Mesendoderm (in vitro differentiated cells): ENCODE data around the gene CACNA2D2.

Experiments used
- DNase-seq: peaks from one replicate; pipeline ENCODE4 v3.0.0; 2013
- H2AK5ac ChIP-seq: 2 replicates; pipeline ENCODE4 v1.6.1; 2013; ENCODE audit warnings: low read length, inconsistent platforms
- H2BK120ac ChIP-seq: 2 replicates; pipeline ENCODE4 v1.6.1; 2013; ENCODE audit warnings: low read depth, mild to moderate bottlenecking, low read length, moderate library complexity, mixed read lengths
- H2BK15ac ChIP-seq: replicated peaks from 2 replicates; pipeline ENCODE4 v1.6.1; 2013; ENCODE audit warnings: low read depth, mild to moderate bottlenecking, moderate library complexity
- H2BK5ac ChIP-seq: 2 replicates; pipeline ENCODE4 v1.6.1; 2013; ENCODE audit warnings: low read length, inconsistent platforms
- H3K18ac ChIP-seq: 2 replicates; pipeline ENCODE4 v1.6.1; 2013; ENCODE audit warnings: mild to moderate bottlenecking, low read length, mixed read lengths
- H3K23ac ChIP-seq: one replicate; pipeline ENCODE4 v1.6.1; 2013; ENCODE audit warnings: low read length
- H3K27ac ChIP-seq: 2 replicates; pipeline ENCODE4 v1.5.1; 2013; ENCODE audit warnings: low read depth, mild to moderate bottlenecking, inconsistent platforms, low read length, moderate library complexity
- H3K27me3 ChIP-seq: 2 replicates; pipeline ENCODE4 v1.6.1; 2013; ENCODE audit warnings: low read length, control low read depth, mild to moderate bottlenecking, inconsistent platforms; ENCODE audit not compliant: insufficient read depth, poor library complexity
- H3K36me3 ChIP-seq: 2 replicates; pipeline ENCODE4 v1.6.1; 2013; ENCODE audit warnings: low read length, inconsistent platforms; ENCODE audit not compliant: control insufficient read depth, insufficient read depth
- H3K4ac ChIP-seq: one replicate; pipeline ENCODE4 v1.6.1; 2013; ENCODE audit warnings: low read depth, mild to moderate bottlenecking, low read length, moderate library complexity
- H3K4me1 ChIP-seq: 2 replicates; pipeline ENCODE4 v1.6.1; 2013; ENCODE audit warnings: low read depth, low read length, inconsistent platforms; ENCODE audit not compliant: control insufficient read depth
- H3K4me2 ChIP-seq: 2 replicates; pipeline ENCODE4 v1.6.1; 2013; ENCODE audit warnings: low read length
- H3K4me3 ChIP-seq: 2 replicates; pipeline ENCODE4 v1.5.1; 2013; ENCODE audit warnings: mild to moderate bottlenecking, low read length
- H3K56ac ChIP-seq: one replicate; pipeline ENCODE4 v1.6.1; 2013; ENCODE audit warnings: low read length
- H3K79me1 ChIP-seq: 2 replicates; pipeline ENCODE4 v1.6.1; 2013; ENCODE audit warnings: low read length, inconsistent platforms
- H3K79me2 ChIP-seq: 2 replicates; pipeline ENCODE4 v1.6.1; 2013; ENCODE audit warnings: mild to moderate bottlenecking, low read length; ENCODE audit not compliant: control insufficient read depth, insufficient read depth
- H3K9ac ChIP-seq: 2 replicates; pipeline ENCODE4 v1.6.1; 2013; ENCODE audit warnings: low read length, inconsistent platforms
- H4K5ac ChIP-seq: one replicate; pipeline ENCODE4 v1.6.1; 2013; ENCODE audit warnings: low read length
- H4K8ac ChIP-seq: one replicate; pipeline ENCODE4 v1.6.1; 2013; ENCODE audit warnings: low read depth, mild to moderate bottlenecking, control low read depth, low read length, moderate library complexity
- WGBS: extraction: QIAGEN DNeasy Blood & Tissue Kit; methylation state at CpG from one replicate; pipeline ENCODE4 v1.1.7; 2013; ENCODE audit warnings: low lambda C conversion rate, missing lambda C conversion rate; ENCODE audit not compliant: insufficient coverage; ENCODE audit errors: extremely low coverage; 5-methylcytosine and 5-hydroxymethylcytosine counted together

CACNA2D2 gene

DNA sequence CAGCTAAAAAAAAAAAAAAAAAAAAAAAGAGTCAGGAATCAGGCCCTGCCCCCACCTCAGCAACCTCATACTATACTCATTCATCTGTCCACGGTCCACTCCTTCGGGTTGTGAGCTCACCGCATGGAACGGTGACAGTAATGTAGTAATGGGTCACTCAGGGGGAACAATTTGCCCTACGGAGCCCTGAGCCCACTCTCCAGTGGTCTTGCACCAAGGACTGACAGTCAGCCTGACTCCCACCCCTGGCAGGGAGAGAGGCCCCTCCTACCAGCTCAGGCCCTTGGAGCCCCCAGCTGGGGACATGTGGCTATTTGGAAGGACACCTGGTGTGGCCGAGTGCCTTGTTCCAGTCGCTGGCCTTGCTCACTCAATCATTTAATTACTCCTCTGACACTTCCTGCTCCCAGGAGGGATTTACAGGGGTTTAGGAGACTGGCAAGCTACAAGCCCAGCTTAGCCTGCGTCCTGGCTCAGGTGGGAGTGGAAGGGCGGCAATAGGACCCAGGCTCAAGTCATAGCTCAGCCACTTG, 19.9 kb upstream of the CACNA2D2 start:
- Histone ChIP-seq H3K18ac (no peak overlapping the region), H3K56ac (peak overlapping the region; percentile 74), H2BK120ac (no peak overlapping the region), H3K27ac (no peak overlapping the region), H3K79me1 (no peaks in the 10 kb centered on the region), H3K79me2 (no peaks in the 10 kb centered on the region), H4K8ac (no peak overlapping the region), H3K27me3 (no peaks in the 10 kb centered on the region), H2AK5ac (peak overlapping the region; percentile 25), H4K5ac (no peak overlapping the region), H2BK15ac (no peak overlapping the region), H3K4ac (no peak overlapping the region), H3K23ac (no peak overlapping the region), H3K4me3 (no peak overlapping the region), H3K9ac (no peak overlapping the region), H3K4me1 (peaks cover 13% of the 10 kb centered on the region), H3K4me2 (no peak overlapping the region), H2BK5ac (peak overlapping the region; percentile 51), H3K36me3 (no peaks in the 10 kb centered on the region)
- no peak for DNase-seq
- no CpG with 5 or more reads among the region's 9 CpGs for WGBS

DNA sequence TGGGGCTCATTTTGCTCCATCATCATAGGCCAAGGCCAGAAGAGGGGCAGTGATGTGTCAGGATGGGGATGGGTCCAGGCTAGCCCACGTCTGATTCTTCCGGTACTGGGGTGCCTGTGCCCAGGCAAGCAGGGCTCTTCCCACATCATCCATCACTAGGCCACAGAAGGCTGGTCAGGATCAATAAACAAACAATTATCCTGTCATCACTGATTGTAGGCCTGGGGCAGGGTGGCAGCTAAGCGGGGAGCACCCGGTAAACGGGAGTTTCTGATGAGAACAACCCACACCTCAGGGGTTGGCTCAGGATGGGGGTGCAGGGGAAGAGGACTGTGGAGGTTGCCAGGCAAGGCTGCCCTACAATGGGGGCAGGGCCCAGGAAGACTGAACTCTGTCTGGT, 18.1 kb upstream of the CACNA2D2 start:
- peaks cover 19% of the 10 kb centered on the region for H3K4me1 ChIP-seq

DNA sequence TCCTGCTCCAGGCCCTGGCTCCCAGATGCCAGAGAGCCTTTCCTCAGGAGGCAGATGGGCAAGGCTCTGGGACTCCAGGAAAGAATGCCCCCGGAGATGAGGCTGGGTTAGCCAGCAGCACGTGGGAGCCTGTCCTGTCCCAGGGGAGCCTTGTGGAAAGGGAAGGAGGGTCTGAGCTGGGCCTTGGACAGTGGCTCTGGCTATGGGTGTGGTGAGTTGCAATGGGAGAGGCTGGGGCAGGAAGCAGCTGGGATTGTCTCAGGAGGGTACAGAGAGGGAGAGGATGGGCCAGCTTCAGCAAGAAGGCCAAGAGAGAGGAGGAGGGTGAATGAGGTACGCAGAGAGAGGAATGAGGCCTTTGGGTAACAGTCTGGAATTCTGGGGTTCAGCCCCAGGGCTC, 17.4 kb upstream of the CACNA2D2 start:
- Histone ChIP-seq H4K8ac (no peak overlapping the region), H3K27ac (peak overlapping the region; percentile 58), H2BK120ac (no peak overlapping the region), H3K27me3 (no peaks in the 10 kb centered on the region), H2BK5ac (peak overlapping the region; percentile 96), H3K9ac (peak overlapping the region; percentile 60), H3K18ac (peak overlapping the region; percentile 42), H3K4me2 (no peak overlapping the region), H3K23ac (peak overlapping the region; percentile 1), H3K4me1 (peaks cover 24% of the 10 kb centered on the region), H3K36me3 (no peaks in the 10 kb centered on the region), H4K5ac (no peak overlapping the region), H3K79me1 (no peaks in the 10 kb centered on the region), H3K4ac (peak overlapping the region; percentile 5), H2AK5ac (peak overlapping the region; percentile 92), H2BK15ac (no peak overlapping the region), H3K56ac (peak overlapping the region; percentile 85), H3K79me2 (no peaks in the 10 kb centered on the region), H3K4me3 (no peak overlapping the region)
- DNase-seq = no peak
- no CpG with 5 or more reads among the region's 3 CpGs for WGBS

More for the DNA sequence above, 18.1 kb upstream of the CACNA2D2 start:
- H4K8ac ChIP-seq = no peak overlapping the region
- peak overlapping the region; percentile 58 for H3K27ac ChIP-seq
- no peak overlapping the region for H3K4ac ChIP-seq
- H3K79me1 ChIP-seq = no peaks in the 10 kb centered on the region
- H2AK5ac ChIP-seq = no peak overlapping the region
- H3K27me3 ChIP-seq = no peaks in the 10 kb centered on the region
- peak overlapping the region; percentile 10 for H3K18ac ChIP-seq
- H3K4me3 ChIP-seq = no peak overlapping the region
- WGBS = no CpG with 5 or more reads among the region's 5 CpGs
- no peaks in the 10 kb centered on the region for H3K79me2 ChIP-seq
- no peak for DNase-seq
- no peak overlapping the region for H4K5ac ChIP-seq
- H2BK15ac ChIP-seq = no peak overlapping the region
- H3K36me3 ChIP-seq = no peaks in the 10 kb centered on the region
- no peak overlapping the region for H3K9ac ChIP-seq
- peak overlapping the region; percentile 85 for H3K56ac ChIP-seq
- H3K4me2 ChIP-seq = no peak overlapping the region
- H2BK120ac ChIP-seq = no peak overlapping the region
- H2BK5ac ChIP-seq = peak overlapping the region; percentile 40
- no peak overlapping the region for H3K23ac ChIP-seq

DNA sequence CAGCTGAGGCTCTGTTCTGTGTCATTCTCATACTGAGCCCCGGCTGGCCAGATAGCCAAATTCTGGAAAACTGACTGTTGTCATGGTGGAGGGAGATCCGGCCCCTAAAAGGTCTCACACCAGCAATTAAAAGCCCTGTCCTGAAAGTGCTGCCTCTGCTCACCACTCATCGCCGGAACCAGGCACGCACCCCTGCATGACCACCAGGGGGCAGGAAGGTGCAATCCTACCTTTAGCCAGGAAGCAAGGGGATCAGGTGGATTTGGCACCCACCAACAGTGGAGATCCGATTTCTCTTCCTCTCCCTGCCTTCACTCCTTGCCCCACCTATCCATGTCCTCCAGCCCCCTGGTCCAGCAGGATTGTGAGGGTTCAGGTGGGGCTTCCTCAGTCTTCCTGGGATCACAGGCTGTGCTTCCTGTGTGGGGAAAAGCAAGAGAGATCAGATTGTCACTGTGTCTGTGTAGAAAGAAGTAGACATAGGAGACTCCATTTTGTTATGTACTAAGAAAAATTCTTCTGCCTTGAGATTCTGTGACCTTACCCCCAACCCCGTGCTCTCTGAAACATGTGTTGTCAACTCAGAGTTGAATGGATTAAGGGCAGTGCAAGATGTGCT, 16.1 kb upstream of the CACNA2D2 start:
- no peak overlapping the region for H2BK120ac ChIP-seq
- peak overlapping the region; percentile 2 for H3K9ac ChIP-seq
- H3K56ac ChIP-seq = peak overlapping the region; percentile 78
- peak; percentile 90 for DNase-seq
- peak overlapping the region; percentile 92 for H2BK5ac ChIP-seq
- H3K36me3 ChIP-seq = no peaks in the 10 kb centered on the region
- no peaks in the 10 kb centered on the region for H3K79me2 ChIP-seq
- H2BK15ac ChIP-seq = no peak overlapping the region
- H3K4me1 ChIP-seq = peaks cover 27% of the 10 kb centered on the region
- no peak overlapping the region for H3K4ac ChIP-seq
- no peak overlapping the region for H4K5ac ChIP-seq
- H2AK5ac ChIP-seq = no peak overlapping the region
- H4K8ac ChIP-seq = no peak overlapping the region
- H3K23ac ChIP-seq = no peak overlapping the region
- H3K27ac ChIP-seq = no peak overlapping the region
- WGBS = no CpG with 5 or more reads among the region's 7 CpGs
- no peaks in the 10 kb centered on the region for H3K79me1 ChIP-seq
- H3K4me2 ChIP-seq = no peak overlapping the region
- H3K27me3 ChIP-seq = no peaks in the 10 kb centered on the region
- no peak overlapping the region for H3K4me3 ChIP-seq
- H3K18ac ChIP-seq = no peak overlapping the region

GRCh38 chr3:50518436-50518835, 15.0 kb upstream of the CACNA2D2 start:
- Histone ChIP-seq H3K79me2 (no peaks in the 10 kb centered on the region), H3K23ac (no peak overlapping the region), H3K4me2 (no peak overlapping the region), H3K9ac (peak overlapping the region; percentile 3), H3K4me3 (no peak overlapping the region), H2BK120ac (no peak overlapping the region), H3K79me1 (no peaks in the 10 kb centered on the region), H4K8ac (no peak overlapping the region), H3K4ac (no peak overlapping the region), H2AK5ac (peak overlapping the region; percentile 59), H3K56ac (peak overlapping the region; percentile 28), H3K4me1 (peaks cover 25% of the 10 kb centered on the region), H3K27me3 (no peaks in the 10 kb centered on the region), H4K5ac (no peak overlapping the region), H3K27ac (no peak overlapping the region), H2BK5ac (peak overlapping the region; percentile 39), H3K36me3 (no peaks in the 10 kb centered on the region), H2BK15ac (no peak overlapping the region), H3K18ac (no peak overlapping the region)
- DNase-seq = no peak
- no CpG with 5 or more reads among the region's 7 CpGs for WGBS
